Erythroblast (primary cell): Measurements from ENCODE around the gene ALDH16A1.

Experiments used
- DNase-seq, 2 experiments: peaks; one replicate each; lab custom pipeline; 2025; lab: John Stamatoyannopoulos, UW
- GATA1 ChIP-seq: IDR thresholded peaks from 2 replicates; pipeline ENCODE4 v1.6.1; 2011; ENCODE audit warnings: low read depth, mild to moderate bottlenecking, control low read depth, low read length, moderate library complexity
- POLR2A ChIP-seq: IDR thresholded peaks from 2 replicates; pipeline ENCODE4 v1.6.1; 2011; ENCODE audit warnings: mild to moderate bottlenecking, low read length

The ALDH16A1 gene

GRCh38 chr19:49473868-49474541 is 21.0 kb downstream of the ALDH16A1 start, which contains the start of gene FLT3LG:
Gene FLT3LG, plus strand, starts transcription at chr19:49474215. Its CDS starts 425 bp downstream, at chr19:49474640.
- TF ChIP-seq GATA1: no peak
- TF ChIP-seq POLR2A: peak; percentile 27
- DNase-seq: peak; percentile 91 to 94

- TF ChIP-seq POLR2A: no peak
- no peak for TF ChIP-seq GATA1
- no peak for DNase-seq
Measured at GRCh38 chr19:49474542-49474924, 21.5 kb downstream of the ALDH16A1 start.

- no peak for TF ChIP-seq GATA1
- TF ChIP-seq POLR2A: no peak
- no peak for DNase-seq
Measured at GRCh38 chr19:49475191-49475917, 22.3 kb downstream of the ALDH16A1 start.

GRCh38 chr19:49475995-49476880 is 23.2 kb downstream of the ALDH16A1 start:
- no peak for TF ChIP-seq GATA1
- peak in 1 of 2 experiments; percentile 62 for DNase-seq

- no peak for TF ChIP-seq GATA1
- no peak for TF ChIP-seq POLR2A
- DNase-seq: no peak
Measured at GRCh38 chr19:49479975-49480628, 27.1 kb downstream of the ALDH16A1 start.

- DNase-seq: no peak
- no peak for TF ChIP-seq POLR2A
- TF ChIP-seq GATA1: no peak
Measured at GRCh38 chr19:49481020-49481683, 28.1 kb downstream of the ALDH16A1 start.

GRCh38 chr19:49486232-49486631 is 33.2 kb downstream of the ALDH16A1 start:
- no peak for DNase-seq
- TF ChIP-seq POLR2A: no peak
- TF ChIP-seq GATA1: no peak

GRCh38 chr19:49486710-49487276 is 33.8 kb downstream of the ALDH16A1 start:
- no peak for TF ChIP-seq POLR2A
- no peak for TF ChIP-seq GATA1
- no peak for DNase-seq

- DNase-seq: peak; percentile 100
Measured at GRCh38 chr19:49487277-49488045, 34.4 kb downstream of the ALDH16A1 start, which contains the start of gene RPL13A. Gene RPL13A, plus strand, starts transcription at chr19:49487608. Its CDS starts 22 bp downstream, at chr19:49487630.

GRCh38 chr19:49488046-49488862 is 35.2 kb downstream of the ALDH16A1 start:
- TF ChIP-seq POLR2A: no peak
- no peak for TF ChIP-seq GATA1
- no peak for DNase-seq

More at GRCh38 chr19:49487277-49488045, 34.4 kb downstream of the ALDH16A1 start, which contains the start of gene RPL13A:
- no peak for TF ChIP-seq GATA1
- peak; percentile 100 for TF ChIP-seq POLR2A

GRCh38 chr19:49488863-49489537 is 36.0 kb downstream of the ALDH16A1 start:
- TF ChIP-seq POLR2A: no peak
- no peak for TF ChIP-seq GATA1
- no peak for DNase-seq
